WTC11 (cell line): ENCODE data around the gene FBXL7. TPM values are rescaled to one million over a fixed set of nuclear protein-coding genes. Genes with fewer than 3 reads are reported as not detected.

ENCODE experiments used
- ATAC-seq: fragments of 200-7000 bp; cut with Tn5 transposase; 2 replicates; pipeline ENCODE4 v1.10.0; 2021; ENCODE audit warnings: mild to moderate bottlenecking, moderate library complexity
- CTCF ChIA-PET: fragments of 300-600 bp; sonication (Branson Sonifier 250); formaldehyde crosslinking; loops from one replicate; lab custom pipeline; 2021; ENCODE audit warnings: antibody characterized with exemption; lab: Charles Lee
- POLR2A ChIA-PET: fragments of 350-600 bp; sonication (Branson Sonifier 250); formaldehyde crosslinking; loops from one replicate; lab custom pipeline; 2021; ENCODE audit warnings: antibody characterized with exemption; lab: Charles Lee
- DNase-seq: peaks from one replicate; pipeline ENCODE4 v3.0.0; 2021; ENCODE audit warnings: low spot score
- H3K27ac Mint-ChIP-seq: 2 replicates; pipeline ENCODE4 v1.8.0; 2021; ENCODE audit warnings: mixed read lengths
- H3K27me3 Mint-ChIP-seq: 2 replicates; pipeline ENCODE4 v1.8.0; 2021; ENCODE audit warnings: low read depth, mild to moderate bottlenecking, moderate library complexity, mixed read lengths
- H3K36me3 Mint-ChIP-seq: 2 replicates; pipeline ENCODE4 v1.8.0; 2021; ENCODE audit warnings: mixed read lengths
- H3K4me1 Mint-ChIP-seq: 2 replicates; pipeline ENCODE4 v1.8.0; 2022; ENCODE audit warnings: mixed read lengths
- H3K4me3 Mint-ChIP-seq: 2 replicates; pipeline ENCODE4 v1.8.0; 2021; ENCODE audit warnings: mild to moderate bottlenecking, moderate library complexity, mixed read lengths
- H3K9me3 Mint-ChIP-seq: 2 replicates; pipeline ENCODE4 v1.8.0; 2021; ENCODE audit warnings: mixed read lengths
- ATF1 ChIP-seq: sonication (generic); formaldehyde crosslinking; IDR thresholded peaks from 2 replicates; pipeline ENCODE4 v1.8.1; 2023; ENCODE audit warnings: mild to moderate bottlenecking, moderate library complexity, missing genetic modification reagents
- CBFB ChIP-seq: sonication (generic); formaldehyde crosslinking; IDR thresholded peaks from 2 replicates; pipeline ENCODE4 v1.8.1; 2022; ENCODE audit warnings: mild to moderate bottlenecking, low read depth, missing genetic modification reagents
- CREB1 ChIP-seq: sonication (generic); formaldehyde crosslinking; IDR thresholded peaks from 2 replicates; pipeline ENCODE4 v1.8.0; 2023; ENCODE audit warnings: mild to moderate bottlenecking, missing genetic modification reagents
- CTCF ChIP-seq: fragments of 200-600 bp; IDR thresholded peaks from 2 replicates; pipeline ENCODE4 v1.8.0; 2022; ENCODE audit warnings: antibody characterized with exemption
- ESRRA ChIP-seq: sonication (generic); formaldehyde crosslinking; IDR thresholded peaks from 2 replicates; pipeline ENCODE4 v1.8.1; 2022; ENCODE audit warnings: mild to moderate bottlenecking, missing genetic modification reagents, borderline replicate concordance
- FOXP4 ChIP-seq: sonication (generic); formaldehyde crosslinking; IDR thresholded peaks from 2 replicates; pipeline ENCODE4 v1.8.0; 2022; ENCODE audit warnings: mild to moderate bottlenecking, missing genetic modification reagents
- JUN ChIP-seq: sonication (generic); formaldehyde crosslinking; IDR thresholded peaks from 2 replicates; pipeline ENCODE4 v1.8.0; 2023; ENCODE audit warnings: mild to moderate bottlenecking, missing genetic modification reagents
- MAX ChIP-seq: sonication (generic); formaldehyde crosslinking; IDR thresholded peaks from 2 replicates; pipeline ENCODE4 v1.8.0; 2022; ENCODE audit warnings: mild to moderate bottlenecking, missing genetic modification reagents
- MLX ChIP-seq: sonication (generic); formaldehyde crosslinking; IDR thresholded peaks from 2 replicates; pipeline ENCODE4 v1.8.1; 2023; ENCODE audit warnings: mild to moderate bottlenecking, missing genetic modification reagents, moderate library complexity
- MXD4 ChIP-seq: fragments of 250-450 bp; sonication (Bioruptor Pico); IDR thresholded peaks from 2 replicates; pipeline ENCODE4 v1.8.0; 2021; ENCODE audit warnings: mild to moderate bottlenecking, moderate library complexity, borderline replicate concordance
- NR2C2 ChIP-seq: sonication (generic); formaldehyde crosslinking; IDR thresholded peaks from 2 replicates; pipeline ENCODE4 v1.8.0; 2022; ENCODE audit warnings: mild to moderate bottlenecking, missing genetic modification reagents
- PRRX2 ChIP-seq: fragments of 250-450 bp; sonication (Bioruptor Pico); IDR thresholded peaks from 2 replicates; pipeline ENCODE4 v1.8.0; 2021; ENCODE audit warnings: mild to moderate bottlenecking
- RORB ChIP-seq: fragments of 250-450 bp; sonication (Bioruptor Pico); IDR thresholded peaks from 2 replicates; pipeline ENCODE4 v1.9.0; 2021; ENCODE audit warnings: mild to moderate bottlenecking
- SMAD3 ChIP-seq: sonication (generic); formaldehyde crosslinking; IDR thresholded peaks from 2 replicates; pipeline ENCODE4 v1.8.0; 2022; ENCODE audit warnings: missing genetic modification reagents, mild to moderate bottlenecking, borderline replicate concordance
- SOX15 ChIP-seq: fragments of 250-450 bp; sonication (Bioruptor Pico); IDR thresholded peaks from 2 replicates; pipeline ENCODE4 v1.9.0; 2021; ENCODE audit warnings: mild to moderate bottlenecking
- ZBTB43 ChIP-seq: sonication (generic); formaldehyde crosslinking; IDR thresholded peaks from 2 replicates; pipeline ENCODE4 v1.8.1; 2023; ENCODE audit warnings: mild to moderate bottlenecking, missing genetic modification reagents
- ZMAT4 ChIP-seq: fragments of 250-450 bp; sonication (Bioruptor Pico); IDR thresholded peaks from 2 replicates; pipeline ENCODE4 v1.9.0; 2021; ENCODE audit warnings: mild to moderate bottlenecking
- ZNF121 ChIP-seq: sonication (generic); formaldehyde crosslinking; IDR thresholded peaks from 2 replicates; pipeline ENCODE4 v1.8.0; 2023; ENCODE audit warnings: missing genetic modification reagents
- ZNF396 ChIP-seq: fragments of 250-450 bp; sonication (Bioruptor Pico); IDR thresholded peaks from 2 replicates; pipeline ENCODE4 v1.8.0; 2021; ENCODE audit warnings: mild to moderate bottlenecking, moderate library complexity, borderline replicate concordance
- ZNF512 ChIP-seq: sonication (generic); formaldehyde crosslinking; IDR thresholded peaks from 2 replicates; pipeline ENCODE4 v1.8.1; 2022; ENCODE audit warnings: missing genetic modification reagents, borderline replicate concordance
- total RNA-seq: library from RNA; stranded (reverse); gene quantifications from 3 replicates; pipeline ENCODE4 v1.2.3, GENCODE V29; 2021

Gene FBXL7
- total RNA-seq, 1 experiment from 2014 or later = 13.8 TPM

GRCh38 chr5:15946026-15946425 lies 446.0 kb downstream of the FBXL7 start:
- no peak for ATAC-seq
- TF ChIP-seq ZNF121 (CRISPR knock-in tag) (no peak), PRRX2 (no peak), ATF1 (CRISPR knock-in tag) (no peak), ZBTB43 (CRISPR knock-in tag) (no peak), ZMAT4 (CRISPR knock-in tag) (no peak), NR2C2 (CRISPR knock-in tag) (no peak), CTCF (no peak), MLX (CRISPR knock-in tag) (no peak), JUN (CRISPR knock-in tag) (no peak), ZNF512 (CRISPR knock-in tag) (no peak), CBFB (CRISPR knock-in tag) (no peak), MXD4 (CRISPR knock-in tag) (no peak), CREB1 (CRISPR knock-in tag) (no peak), ESRRA (CRISPR knock-in tag) (no peak), RORB (no peak)
- peaks cover 14% of the 10 kb centered on the region for H3K9me3 Mint-ChIP-seq
- ChIA-PET POLR2A (no interaction called here), CTCF (no interaction called here)
- DNase-seq = no peak
- peaks cover 9% of the 10 kb centered on the region for H3K36me3 Mint-ChIP-seq
- no peak overlapping the region for H3K4me3 Mint-ChIP-seq
- H3K27ac Mint-ChIP-seq = 0 out of 2 replicates have a peak overlapping the region, but pooled peaks have one; percentile 3
- no peaks in the 10 kb centered on the region for H3K27me3 Mint-ChIP-seq
- H3K4me1 Mint-ChIP-seq = peaks cover 9% of the 10 kb centered on the region

- H3K4me1 Mint-ChIP-seq = peaks cover 9% of the 10 kb centered on the region
- ATAC-seq (no peak), DNase-seq (no peak)
- no peak overlapping the region for H3K4me3 Mint-ChIP-seq
- POLR2A ChIA-PET = no interaction called here
- H3K36me3 Mint-ChIP-seq = peaks cover 9% of the 10 kb centered on the region
- H3K27me3 Mint-ChIP-seq = no peaks in the 10 kb centered on the region
- no peak overlapping the region for H3K27ac Mint-ChIP-seq
- CTCF ChIA-PET = no interaction called here
- H3K9me3 Mint-ChIP-seq = peaks cover 16% of the 10 kb centered on the region
- TF ChIP-seq FOXP4 (CRISPR knock-in tag) (no peak), ZNF396 (CRISPR knock-in tag) (no peak), ESRRA (CRISPR knock-in tag) (no peak), SMAD3 (no peak), SOX15 (no peak), MAX (CRISPR knock-in tag) (no peak)
Observed at GRCh38 chr5:15948190-15948589, 448.2 kb downstream of the FBXL7 start.
